NK-92 treated with Interleukin-12 subunit alpha and Interleukin-12 subunit beta, amount 100 ng/mL, for 24 hours (cell line): ENCODE measurements around the gene MTNR1A.
"Not testable (repeated sequence)": the region's sequence is repeated elsewhere in the genome, so short reads cannot be mapped to it uniquely, and the experiment has no call there.

Experiments used
- DNase-seq: peaks from one replicate; lab custom pipeline; 2025; lab: John Stamatoyannopoulos, UW

MTNR1A gene

DNA sequence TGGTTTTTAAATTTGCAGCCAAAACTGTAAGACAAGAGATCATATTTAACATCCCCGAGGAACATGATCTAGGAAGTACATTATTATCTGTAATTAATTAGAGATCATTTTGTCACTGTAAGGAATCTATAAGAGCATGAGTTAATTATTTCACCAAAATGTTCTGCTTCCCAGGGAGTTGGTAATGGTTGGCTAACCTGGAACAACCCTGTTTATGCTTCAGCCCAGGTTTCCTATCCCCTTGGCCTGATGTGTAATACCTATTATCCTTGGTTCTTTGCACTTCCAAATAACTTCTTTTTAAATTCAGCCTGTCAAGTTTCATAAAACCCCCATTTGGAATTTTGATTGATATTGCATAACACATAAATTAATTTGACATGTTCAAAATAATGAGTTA is 6.4 kb upstream of the MTNR1A start:
- DNase-seq = no peak

DNA sequence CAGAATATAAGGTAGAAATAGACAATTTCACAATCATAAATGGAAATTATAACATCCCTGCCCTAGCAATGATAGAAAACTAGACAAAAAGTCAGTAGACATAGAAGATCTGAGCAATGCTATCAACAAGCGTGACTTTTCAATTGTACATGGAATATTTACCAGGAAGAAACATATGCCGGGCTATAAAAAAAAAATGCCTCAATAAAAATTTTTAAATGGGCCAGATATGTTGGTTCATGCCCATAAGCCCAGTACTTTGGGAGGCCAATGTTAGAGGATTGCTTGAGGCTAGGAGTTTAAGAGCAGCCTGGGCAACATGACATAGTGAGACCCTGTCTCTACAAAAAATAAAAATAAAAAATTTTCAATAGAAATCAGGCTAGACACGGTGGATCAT is 5.3 kb upstream of the MTNR1A start:
- DNase-seq = no peak

DNA sequence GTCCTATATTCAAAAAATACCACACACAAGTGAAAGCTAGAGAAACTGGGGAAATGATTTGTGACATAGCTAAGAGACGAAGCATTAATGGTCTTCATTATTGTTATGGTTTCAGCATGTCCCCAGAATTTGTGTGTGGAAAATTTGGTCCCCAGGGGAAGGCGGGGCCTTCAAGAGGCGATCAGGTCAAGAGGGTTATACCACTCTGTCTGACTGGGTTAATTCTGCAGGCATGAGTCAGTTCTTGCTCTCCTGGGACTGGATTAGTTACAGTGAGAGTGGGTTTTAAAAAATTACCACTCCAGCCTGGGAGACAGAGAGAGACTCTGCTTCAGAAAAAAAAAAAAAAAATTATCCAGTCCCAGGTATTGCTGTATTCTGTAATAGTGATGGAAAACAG is 2.1 kb upstream of the MTNR1A start:
- DNase-seq = no peak

DNA sequence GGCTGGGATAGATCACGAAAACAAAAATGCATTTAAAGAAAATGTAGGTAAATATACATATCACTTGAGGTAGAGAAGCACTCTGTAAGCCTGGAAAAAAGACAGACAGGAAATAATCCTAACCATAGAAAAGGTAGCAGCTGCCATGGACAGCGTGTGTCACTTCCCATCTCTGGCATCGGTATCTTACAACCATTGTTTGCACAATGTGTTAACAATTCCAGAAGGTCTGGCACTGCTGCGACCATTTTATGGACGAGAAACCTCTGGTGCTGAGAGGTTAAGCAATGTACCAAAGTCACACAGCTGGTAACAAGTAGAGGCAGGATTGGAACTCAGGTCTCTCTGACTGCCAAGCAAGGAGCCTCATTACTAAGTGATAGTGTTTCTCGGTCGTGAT is 1.7 kb upstream of the MTNR1A start:
- DNase-seq = no peak

DNA sequence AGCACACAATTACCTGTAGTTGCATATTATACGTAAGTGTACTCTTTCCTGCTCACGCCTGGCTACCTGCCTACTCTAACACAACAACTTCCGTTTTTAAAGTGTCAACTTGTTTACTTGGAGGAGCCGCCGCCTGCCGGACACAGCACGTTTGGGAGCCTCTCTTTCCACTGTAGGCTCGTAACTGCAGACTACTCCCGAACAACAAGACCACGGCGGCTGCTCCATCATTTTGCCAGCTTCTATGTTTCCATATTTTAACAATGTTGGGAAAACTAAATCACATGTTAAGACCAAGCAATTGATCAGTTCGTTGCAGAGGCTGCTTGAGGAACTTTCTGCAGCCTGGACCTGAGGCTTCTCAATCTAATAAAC is 841 bp downstream of the MTNR1A start:
- no peak for DNase-seq

DNA sequence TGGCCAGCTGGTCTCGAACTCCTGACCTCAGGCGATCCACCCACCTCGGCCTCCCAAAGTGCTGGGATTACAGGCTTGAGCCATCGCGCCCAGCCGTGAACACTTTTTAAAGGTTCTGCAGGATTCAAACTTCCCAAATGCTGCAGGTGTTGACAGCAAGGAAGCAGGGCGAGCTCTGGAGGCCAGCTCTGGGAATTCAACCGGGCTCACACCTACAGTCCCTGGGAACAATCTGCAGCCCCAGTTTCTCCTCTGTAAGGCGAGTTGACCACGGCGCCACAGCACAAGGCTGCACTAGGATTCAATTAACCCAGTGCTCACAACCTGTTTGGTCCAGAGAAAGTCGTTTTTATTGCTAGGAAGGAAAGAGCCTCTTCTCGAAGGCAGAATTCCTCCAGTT is 1.6 kb downstream of the MTNR1A start:
- DNase-seq = no peak

DNA sequence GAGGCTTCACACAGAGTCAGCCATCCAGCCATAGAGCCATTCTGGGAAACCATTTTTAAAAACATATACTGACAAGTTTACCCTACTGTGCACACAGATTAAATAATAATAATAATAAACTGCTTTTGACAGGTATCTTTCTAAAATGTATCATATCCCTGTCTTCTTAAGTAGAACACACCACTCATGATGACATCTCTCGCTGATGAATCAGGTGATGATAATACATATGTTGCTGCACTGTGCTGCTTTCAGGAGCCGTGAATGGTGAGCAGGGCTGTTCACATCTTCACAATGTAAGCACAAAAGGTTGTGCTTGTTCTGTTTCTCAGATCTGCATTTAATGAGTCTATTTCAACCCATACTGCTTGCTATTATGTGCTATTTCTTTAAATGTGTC is 3.5 kb downstream of the MTNR1A start:
- no peak for DNase-seq

DNA sequence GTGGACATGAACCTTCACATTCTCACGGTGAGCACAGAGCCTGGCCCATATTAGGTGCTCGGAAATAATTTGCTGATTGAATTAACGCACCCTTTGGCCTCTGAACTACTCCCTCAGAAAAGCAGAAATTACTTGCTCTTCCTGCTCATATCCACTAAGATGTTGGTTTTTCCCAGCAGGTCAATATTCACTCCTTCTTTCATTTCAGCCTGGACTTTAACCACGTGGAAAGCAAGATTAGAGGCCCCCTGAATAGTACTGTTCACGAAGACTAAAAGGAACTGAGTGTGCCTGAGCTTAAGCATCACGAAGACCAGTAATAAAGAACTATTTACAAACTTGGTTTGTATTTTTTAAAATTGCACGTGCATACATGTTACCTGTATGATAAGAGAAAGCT is 9.9 kb downstream of the MTNR1A start:
- DNase-seq = no peak

DNA sequence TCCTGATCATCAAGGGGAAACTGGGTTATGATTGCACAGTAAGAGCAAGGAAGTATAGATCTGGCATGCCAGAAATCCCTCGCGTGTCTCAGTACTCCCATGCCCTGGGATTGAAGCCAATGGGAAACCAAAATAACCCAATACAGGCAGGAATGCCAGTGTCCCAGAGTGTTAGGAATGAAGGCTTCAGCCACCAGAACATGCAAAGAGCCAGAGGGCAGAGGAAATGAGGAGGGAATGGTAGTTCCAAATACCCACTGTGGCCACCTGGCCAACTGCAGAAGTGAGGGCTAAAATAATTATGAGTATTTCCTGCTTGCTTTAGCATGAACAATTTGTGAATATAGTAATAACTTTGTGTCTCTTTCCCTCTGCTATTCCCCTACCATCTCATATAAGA is 12.2 kb downstream of the MTNR1A start:
- no peak for DNase-seq

DNA sequence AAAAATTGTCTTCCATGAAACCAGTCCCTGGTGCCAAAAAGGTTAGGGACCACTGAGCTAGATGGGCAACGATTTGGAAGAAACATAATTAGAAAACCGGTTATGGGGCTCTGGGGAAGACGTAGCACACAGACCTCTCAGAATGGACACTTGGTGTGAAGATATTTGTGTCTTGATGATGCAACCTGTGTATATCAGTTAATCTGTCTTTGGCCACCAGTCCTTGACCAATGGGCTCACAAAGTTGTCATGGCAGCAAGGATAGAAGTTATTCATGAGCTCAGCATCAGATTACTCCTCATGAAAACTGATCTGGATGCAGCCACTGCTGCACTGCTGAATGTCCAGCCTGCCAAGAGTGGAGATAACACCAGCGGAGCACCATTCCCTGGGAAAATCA is 13.6 kb downstream of the MTNR1A start:
- DNase-seq = no peak

DNA sequence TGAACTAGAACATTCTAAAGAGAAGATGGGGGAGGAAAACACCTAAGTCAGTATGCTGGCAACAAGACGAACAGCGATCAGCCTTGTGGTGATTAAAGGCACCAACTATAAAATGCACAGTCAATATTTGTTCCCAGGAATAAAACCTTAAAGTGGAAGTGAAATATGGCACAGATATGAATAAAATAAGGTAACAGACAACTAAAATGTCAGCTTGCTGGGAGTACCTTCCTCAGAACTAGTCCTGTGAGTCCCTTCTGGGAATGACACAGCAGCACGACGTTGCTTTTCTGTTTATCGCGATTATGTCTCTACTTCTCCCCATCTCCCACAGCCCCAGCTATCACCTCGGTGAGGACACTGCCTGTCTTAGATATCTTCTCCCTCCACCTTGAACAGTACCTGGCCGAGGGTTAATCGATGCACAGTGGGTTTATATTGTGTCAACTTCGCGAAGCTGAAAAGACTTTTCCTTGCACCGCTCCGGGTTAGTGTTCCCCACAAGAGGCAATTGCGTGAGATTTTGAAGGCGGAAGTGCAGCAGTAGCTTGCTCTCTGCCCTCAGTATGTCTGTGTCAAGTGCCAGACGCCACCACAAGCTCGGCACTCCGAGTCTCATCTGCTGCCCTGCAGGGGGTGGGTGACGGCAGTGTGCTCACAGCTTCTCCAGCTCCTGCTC is 17.4 kb downstream of the MTNR1A start:
- no peak for DNase-seq

DNA sequence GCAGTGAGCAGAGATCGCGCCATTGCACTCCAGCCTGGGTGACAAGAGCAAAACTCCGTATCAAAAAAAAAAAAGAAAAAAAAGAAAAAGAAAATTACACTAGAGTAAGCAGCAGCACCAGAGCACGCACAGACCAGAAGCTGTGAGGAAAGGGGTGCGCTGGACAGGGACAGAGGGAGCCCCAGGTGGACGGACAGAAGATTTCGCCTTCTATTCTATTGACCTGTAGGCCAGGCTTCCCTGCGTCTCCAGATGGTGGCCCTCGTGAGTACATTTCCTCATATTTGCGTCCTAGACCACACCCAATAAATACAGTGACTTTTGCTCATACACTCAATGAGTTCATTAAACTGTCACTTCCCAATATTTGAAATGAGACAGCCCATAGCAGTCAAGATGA is 19.1 kb downstream of the MTNR1A start:
- DNase-seq = no peak

DNA sequence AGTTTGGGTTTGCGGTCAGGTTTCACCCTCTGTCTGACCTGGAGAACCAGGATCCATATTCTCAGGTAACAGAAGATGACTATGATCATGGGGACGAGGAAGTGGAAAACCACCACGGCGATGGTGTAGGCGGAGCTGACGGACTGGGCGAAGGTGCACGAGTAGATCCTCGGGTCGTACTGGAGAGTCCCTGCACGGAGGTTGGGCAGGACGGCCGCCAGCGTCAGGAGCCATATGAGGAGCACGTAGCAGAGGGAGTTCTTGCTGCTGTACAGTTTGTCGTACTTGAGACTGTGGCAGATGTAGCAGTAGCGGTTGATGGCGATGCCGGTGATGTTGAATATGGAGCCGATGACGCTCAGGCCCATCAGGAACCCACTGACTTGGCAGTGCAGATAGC is 21.3 kb downstream of the MTNR1A start:
- no peak for DNase-seq

DNA sequence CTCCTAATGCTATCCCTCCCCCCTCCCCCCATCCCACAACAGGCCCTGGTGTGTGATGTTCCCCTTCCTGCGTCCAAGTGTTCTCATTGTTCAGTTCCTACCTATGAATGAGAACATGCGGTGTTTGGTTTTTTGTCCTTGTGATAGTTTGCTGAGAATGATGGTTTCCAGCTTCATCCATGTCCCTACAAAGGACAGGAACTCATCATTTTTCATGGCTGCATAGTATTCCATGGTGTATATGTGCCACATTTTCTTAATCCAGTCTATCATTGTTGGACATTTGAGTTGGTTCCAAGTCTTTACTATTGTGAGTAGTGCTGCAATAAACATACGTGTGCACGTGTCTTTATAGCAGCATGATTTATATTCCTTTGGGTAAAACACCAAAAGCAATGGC is 31.4 kb downstream of the MTNR1A start:
- not testable (repeated sequence) for DNase-seq

DNA sequence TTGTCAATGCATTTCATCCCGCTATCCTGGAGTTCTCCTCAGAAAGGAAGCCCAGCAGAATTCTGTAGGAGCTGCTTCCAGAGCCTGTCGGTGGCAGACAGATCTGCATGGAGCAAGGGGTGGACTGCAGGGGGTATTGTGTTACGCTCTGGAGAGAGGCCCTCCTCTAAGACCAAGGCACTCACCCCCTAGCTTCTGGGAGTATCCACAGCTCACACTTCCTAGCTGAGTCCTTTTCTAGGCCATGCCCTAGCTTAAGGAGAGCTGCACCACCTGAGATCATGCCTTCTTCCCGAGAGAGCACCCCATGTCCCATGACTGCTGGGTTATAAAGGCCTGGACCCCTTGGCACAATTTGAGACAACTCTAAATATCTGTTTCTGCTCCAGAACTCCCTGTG is 39.1 kb downstream of the MTNR1A start:
- no peak for DNase-seq

DNA sequence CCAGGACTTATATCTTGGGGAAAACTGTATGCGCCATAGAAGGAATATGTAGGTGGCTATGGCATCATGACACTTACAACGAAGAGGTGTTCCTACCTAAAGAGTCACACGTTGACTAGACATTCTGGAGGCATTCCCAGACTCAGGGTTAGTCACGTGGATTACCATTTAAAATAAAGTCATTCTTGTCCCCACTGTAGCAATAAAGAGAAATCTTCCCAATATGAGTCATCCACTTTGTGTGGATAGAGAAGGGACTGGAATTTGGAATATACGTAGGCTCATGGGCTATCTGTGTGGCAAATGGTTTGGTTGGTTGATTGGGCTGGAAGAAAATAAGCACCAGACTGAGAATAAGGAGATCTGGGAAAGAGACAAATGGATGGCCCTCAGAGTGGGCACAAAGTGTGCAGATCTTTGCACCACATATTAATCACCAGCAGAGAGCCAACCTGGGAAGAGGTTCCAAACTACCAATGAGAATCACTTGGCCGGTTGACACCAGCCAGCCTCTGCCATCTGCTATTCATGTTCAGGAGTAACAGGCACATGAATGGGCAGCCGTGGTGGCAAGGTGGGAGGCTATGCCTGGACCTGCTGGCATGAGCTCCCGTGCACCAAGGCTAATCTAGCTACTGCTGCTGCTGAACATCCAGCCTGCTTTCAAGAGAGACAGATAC is 41.0 kb downstream of the MTNR1A start:
- DNase-seq = no peak

DNA sequence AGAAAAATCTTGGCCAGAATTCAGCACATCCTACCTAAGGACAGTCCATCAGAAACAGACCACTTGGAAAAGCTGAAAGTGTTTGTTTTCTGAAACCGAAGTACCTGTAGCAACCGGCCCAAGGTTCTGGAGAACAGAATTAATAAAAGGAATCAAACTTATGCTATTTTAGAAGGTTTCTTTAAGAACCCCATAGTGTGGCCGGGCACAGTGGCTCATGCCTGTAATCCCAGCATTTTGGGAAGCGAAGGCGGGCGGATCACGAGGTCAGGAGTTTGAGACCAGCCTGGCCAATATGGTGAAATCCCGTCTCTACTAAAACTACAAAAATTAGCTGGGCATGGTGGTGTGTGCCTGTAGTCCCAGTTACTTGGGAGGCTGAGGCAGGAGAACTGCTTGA is 50.6 kb downstream of the MTNR1A start:
- DNase-seq = not testable (repeated sequence)

DNA sequence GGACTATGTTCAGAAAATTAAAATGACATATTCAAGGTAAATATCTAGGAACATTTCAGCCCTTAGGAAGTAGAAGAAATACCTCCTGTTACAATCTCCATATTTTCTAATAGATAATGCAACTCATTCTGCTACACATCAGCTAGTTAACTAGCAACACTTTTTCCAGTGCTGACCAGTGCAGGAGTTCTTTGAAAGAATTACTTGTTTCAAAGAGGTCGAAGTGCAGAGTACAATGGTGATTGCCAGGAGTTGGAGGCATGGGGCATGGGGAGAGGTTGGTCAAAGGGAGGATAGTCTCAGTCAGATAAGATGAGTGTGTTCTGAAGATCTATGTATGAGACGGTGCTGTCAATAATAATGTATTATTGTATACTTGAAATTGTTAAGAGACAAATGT is 53.1 kb downstream of the MTNR1A start:
- DNase-seq = no peak

DNA sequence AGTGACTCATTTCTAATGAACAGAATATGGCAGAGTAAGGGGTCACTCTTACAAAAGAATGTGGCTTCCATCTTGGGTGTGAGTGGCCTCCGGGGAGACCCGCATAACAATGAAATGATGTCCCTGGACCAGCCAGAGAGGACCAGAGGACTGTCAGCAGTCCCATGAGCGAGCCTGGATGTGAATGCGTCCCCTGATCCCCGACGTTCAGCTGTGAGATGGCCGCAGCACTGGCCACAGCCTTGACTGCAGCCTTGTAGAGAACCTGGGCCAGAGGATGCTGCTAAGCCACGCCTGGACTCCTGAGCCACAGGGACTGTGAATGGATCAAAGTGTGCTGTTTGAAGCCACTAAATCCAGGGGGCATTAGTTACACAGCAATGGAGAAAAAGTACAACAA is 53.8 kb downstream of the MTNR1A start:
- DNase-seq = no peak

DNA sequence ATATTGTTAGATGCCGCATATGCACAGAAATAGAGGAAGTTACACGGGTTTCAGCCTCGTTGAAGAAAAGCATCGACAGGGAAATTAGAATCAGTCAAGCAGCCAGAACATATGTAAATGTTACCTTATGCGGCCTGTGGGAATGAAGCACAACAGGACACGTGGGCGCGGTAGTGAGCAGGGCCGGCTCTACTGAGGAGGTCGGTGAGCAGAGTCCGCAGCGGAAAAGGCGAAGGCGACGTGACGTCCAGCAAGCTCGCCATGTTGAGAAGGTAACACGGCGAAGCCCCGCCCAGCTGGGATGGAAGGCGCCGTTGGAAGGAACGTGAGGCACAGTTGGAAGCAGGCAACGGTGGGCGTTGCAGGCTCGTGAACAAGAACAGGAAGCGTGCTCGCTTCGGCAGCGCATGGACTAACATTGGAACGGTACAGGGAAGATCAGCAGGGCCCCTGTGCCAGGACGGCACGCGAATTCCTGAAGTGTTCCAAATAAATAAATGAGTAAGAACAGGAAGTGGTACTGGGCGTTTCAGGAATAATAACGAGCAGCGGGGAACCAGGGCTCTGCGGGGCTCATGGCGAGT is 54.6 kb downstream of the MTNR1A start:
- DNase-seq = no peak

DNA sequence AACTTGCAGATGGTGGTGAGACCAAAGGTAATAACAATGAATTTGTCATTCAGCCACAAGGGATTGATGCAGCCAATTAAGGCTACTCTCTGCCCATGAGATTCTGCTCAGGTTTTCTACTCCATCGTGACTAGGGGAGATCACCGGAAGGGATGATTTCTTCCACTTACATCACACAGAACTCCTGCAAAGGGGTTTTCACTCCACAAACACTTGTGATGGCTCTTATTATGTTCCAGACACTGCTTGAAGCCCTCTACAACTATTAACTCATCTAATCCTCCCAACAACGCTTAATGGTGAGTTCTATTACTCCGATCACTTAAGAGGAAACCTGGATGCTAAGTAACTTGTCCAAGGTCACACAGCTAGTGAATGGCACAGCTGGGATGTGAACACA is 55.9 kb downstream of the MTNR1A start:
- DNase-seq = no peak

DNA sequence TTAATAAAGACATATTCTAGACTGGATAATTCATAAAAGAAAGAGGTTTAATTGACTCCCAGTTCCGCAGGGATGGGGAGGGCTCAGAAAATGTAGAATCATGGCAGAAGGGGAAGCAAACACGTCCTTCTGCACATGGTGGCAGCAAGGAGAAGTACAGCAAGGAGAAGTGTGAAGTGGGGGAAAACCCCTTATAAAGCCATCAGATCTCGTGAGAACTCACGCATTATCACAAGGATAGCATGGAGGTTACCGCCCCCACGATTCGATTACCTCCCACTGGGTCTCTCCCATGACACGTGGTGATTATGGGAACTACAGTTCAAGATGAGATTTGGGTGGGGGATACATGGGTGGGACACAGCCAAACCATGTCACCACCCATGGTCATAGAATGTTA is 58.3 kb downstream of the MTNR1A start:
- DNase-seq = no peak

DNA sequence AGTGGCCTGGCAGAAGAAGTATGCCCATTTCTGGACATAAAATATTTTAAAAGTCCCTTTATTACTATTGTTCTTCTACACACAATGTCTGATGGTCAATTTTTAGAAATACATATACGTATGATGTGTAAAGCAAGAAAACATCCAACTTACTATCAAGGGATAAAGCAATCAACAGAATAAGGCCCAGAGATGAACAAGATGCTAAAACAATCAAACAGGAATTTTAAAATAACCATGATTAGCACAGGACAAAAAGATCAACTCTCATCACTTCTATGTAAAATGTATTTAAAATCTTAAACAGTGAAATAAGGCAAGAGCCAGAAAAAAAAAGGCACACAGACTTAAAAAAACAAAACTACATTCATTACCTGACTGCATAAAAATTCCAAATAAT is 60.9 kb downstream of the MTNR1A start:
- DNase-seq = no peak

DNA sequence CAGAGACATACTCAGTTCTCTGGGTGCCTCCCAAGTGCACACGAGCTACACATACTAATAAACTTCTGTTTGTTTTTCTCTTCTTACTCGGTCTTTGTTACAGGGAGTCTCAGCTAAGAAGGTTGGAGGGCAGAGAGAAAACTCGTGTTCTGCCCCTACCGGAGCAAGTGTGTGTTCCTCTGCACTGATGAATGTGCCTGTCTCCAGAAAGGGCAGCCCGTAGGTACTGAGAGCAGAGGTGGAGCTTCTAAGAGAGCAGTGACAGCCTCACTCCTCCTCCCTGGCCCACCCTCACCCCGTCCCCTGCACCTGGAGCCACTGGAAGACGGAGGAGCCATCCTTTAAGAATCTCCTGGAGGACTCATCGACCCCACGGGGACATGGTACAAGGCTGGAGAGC is 67.6 kb downstream of the MTNR1A start:
- no peak for DNase-seq
